Trophoblast cell (in vitro differentiated cells and primary cell): ENCODE data around the gene KCNMA1.

Experiments used
- DNase-seq, 2 donors: peaks; one replicate each; pipeline ENCODE4 v3.0.0-alpha.2; 2016
- H2AFZ ChIP-seq: 2 replicates; pipeline ENCODE4 v1.6.1; 2013; ENCODE audit warnings: low read length, moderate library complexity, mild to moderate bottlenecking; ENCODE audit not compliant: insufficient read depth, poor library complexity
- H2AK5ac ChIP-seq: 2 replicates; pipeline ENCODE4 v1.6.1; 2013; ENCODE audit warnings: mild to moderate bottlenecking, low read length
- H2BK120ac ChIP-seq: 2 replicates; pipeline ENCODE4 v1.6.1; 2013; ENCODE audit warnings: low read length, mild to moderate bottlenecking, moderate library complexity; ENCODE audit not compliant: insufficient read depth, poor library complexity
- H2BK12ac ChIP-seq: 2 replicates; pipeline ENCODE4 v1.6.1; 2013; ENCODE audit warnings: mild to moderate bottlenecking, low read length, moderate library complexity
- H2BK5ac ChIP-seq: 2 replicates; pipeline ENCODE4 v1.6.1; 2013; ENCODE audit warnings: low read length, low read depth, moderate library complexity, mild to moderate bottlenecking; ENCODE audit not compliant: poor library complexity
- H3K14ac ChIP-seq: 2 replicates; pipeline ENCODE4 v1.6.1; 2013; ENCODE audit warnings: mild to moderate bottlenecking, low read length
- H3K18ac ChIP-seq: 2 replicates; pipeline ENCODE4 v1.6.1; 2013; ENCODE audit warnings: mild to moderate bottlenecking, low read length
- H3K23ac ChIP-seq: 2 replicates; pipeline ENCODE4 v1.6.1; 2013; ENCODE audit warnings: low read length
- H3K27ac ChIP-seq: 2 replicates; pipeline ENCODE4 v1.5.1; 2013; ENCODE audit warnings: low read depth, mild to moderate bottlenecking, inconsistent platforms, low read length, moderate library complexity
- H3K27me3 ChIP-seq: 2 replicates; pipeline ENCODE4 v1.6.1; 2013; ENCODE audit warnings: inconsistent platforms, mild to moderate bottlenecking, low read length, moderate library complexity; ENCODE audit not compliant: insufficient read depth
- H3K36me3 ChIP-seq, 2 experiments: 1 replicate in 1 of 2; 2 replicates in 1 of 2; pipeline ENCODE4 v1.6.1; 2013; ENCODE audit warnings: low read length in 2 of 2, mild to moderate bottlenecking in 2 of 2, moderate library complexity in 1 of 2; ENCODE audit not compliant: insufficient read depth in 2 of 2, control insufficient read depth in 1 of 2
- H3K4ac ChIP-seq: 2 replicates; pipeline ENCODE4 v1.6.1; 2013; ENCODE audit warnings: low read depth, mild to moderate bottlenecking, low read length, moderate library complexity
- H3K4me1 ChIP-seq, 2 experiments: 1 replicate in 1 of 2; 2 replicates in 1 of 2; pipeline ENCODE4 v1.6.1; 2013; ENCODE audit warnings: low read length in 2 of 2, mild to moderate bottlenecking in 2 of 2, moderate library complexity in 1 of 2; ENCODE audit not compliant: insufficient read depth in 2 of 2, control insufficient read depth in 1 of 2
- H3K4me2 ChIP-seq: 2 replicates; pipeline ENCODE4 v1.6.1; 2013; ENCODE audit warnings: inconsistent platforms, mild to moderate bottlenecking, low read length, moderate library complexity
- H3K4me3 ChIP-seq: 2 replicates; pipeline ENCODE4 v1.5.1; 2013; ENCODE audit warnings: mild to moderate bottlenecking, low read depth, low read length, inconsistent platforms
- H3K79me1 ChIP-seq: one replicate; pipeline ENCODE4 v1.6.1; 2013; ENCODE audit warnings: low read length
- H3K79me2 ChIP-seq: 2 replicates; pipeline ENCODE4 v1.6.1; 2013; ENCODE audit warnings: low read length, mild to moderate bottlenecking; ENCODE audit not compliant: control insufficient read depth, insufficient read depth, poor library complexity
- H3K9ac ChIP-seq: 2 replicates; pipeline ENCODE4 v1.6.1; 2013; ENCODE audit warnings: mild to moderate bottlenecking, low read length
- H3K9me3 ChIP-seq: 2 replicates; pipeline ENCODE4 v1.6.1; 2013; ENCODE audit warnings: low read depth, mild to moderate bottlenecking, control low read depth, inconsistent platforms, low read length; ENCODE audit not compliant: insufficient read depth
- H4K12ac ChIP-seq: 2 replicates; pipeline ENCODE4 v1.6.1; 2013; ENCODE audit warnings: low read depth, mild to moderate bottlenecking, low read length, moderate library complexity
- H4K8ac ChIP-seq: 2 replicates; pipeline ENCODE4 v1.6.1; 2013; ENCODE audit warnings: low read depth, mild to moderate bottlenecking, low read length, moderate library complexity
- H4K91ac ChIP-seq: one replicate; pipeline ENCODE4 v1.6.1; 2013; ENCODE audit warnings: low read depth, mild to moderate bottlenecking, low read length, moderate library complexity
- WGBS: extraction: QIAGEN DNeasy Blood & Tissue Kit; methylation state at CpG from one replicate; pipeline ENCODE4 v1.1.7; 2013; ENCODE audit warnings: missing lambda C conversion rate; ENCODE audit not compliant: insufficient read length, insufficient coverage; ENCODE audit errors: extremely low coverage; 5-methylcytosine and 5-hydroxymethylcytosine counted together

The KCNMA1 gene

DNA sequence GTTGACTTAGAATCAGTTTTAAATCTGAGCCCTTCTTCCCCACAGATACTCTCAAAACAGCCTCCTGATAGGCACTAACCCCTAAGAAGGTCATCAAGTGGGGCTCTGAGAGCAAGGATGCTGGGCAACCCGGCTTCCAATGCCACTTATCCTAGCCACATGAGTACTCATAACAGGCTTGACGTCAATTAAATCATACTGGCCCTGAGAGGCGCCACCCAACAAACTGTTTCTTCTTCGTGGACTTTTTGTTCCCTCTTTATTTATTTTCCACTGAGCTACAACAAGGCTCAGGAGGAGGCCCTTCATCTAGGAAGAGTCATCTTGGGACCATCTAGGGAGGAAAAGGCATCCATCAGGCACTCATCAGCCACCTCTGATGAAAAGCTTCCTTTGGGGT, 255.9 kb downstream of the KCNMA1 start:
- peaks cover 9% of the 10 kb centered on the region in 2 experiments for H3K36me3 ChIP-seq
- H2BK12ac ChIP-seq: no peak overlapping the region
- no peak overlapping the region for H4K91ac ChIP-seq
- no peaks in the 10 kb centered on the region for H3K9me3 ChIP-seq
- H3K14ac ChIP-seq: no peak overlapping the region
- no peak overlapping the region for H4K8ac ChIP-seq
- no CpG with 5 or more reads among the region's 4 CpGs for WGBS
- no peaks in the 10 kb centered on the region for H3K27me3 ChIP-seq
- no peak for DNase-seq
- peaks cover 13 to 16% of the 10 kb centered on the region in 2 experiments for H3K4me1 ChIP-seq
- peaks cover 8% of the 10 kb centered on the region for H3K79me1 ChIP-seq
- no peak overlapping the region for H2BK5ac ChIP-seq
- no peak overlapping the region for H3K18ac ChIP-seq
- H3K4me3 ChIP-seq: no peak overlapping the region
- no peak overlapping the region for H3K4me2 ChIP-seq
- no peak overlapping the region for H3K9ac ChIP-seq
- H3K4ac ChIP-seq: no peak overlapping the region
- no peak overlapping the region for H2BK120ac ChIP-seq
- no peak overlapping the region for H3K23ac ChIP-seq
- no peak overlapping the region for H4K12ac ChIP-seq
- no peak overlapping the region for H2AK5ac ChIP-seq
- no peaks in the 10 kb centered on the region for H3K79me2 ChIP-seq
- no peak overlapping the region for H3K27ac ChIP-seq
- no peak overlapping the region for H2AFZ ChIP-seq

DNA sequence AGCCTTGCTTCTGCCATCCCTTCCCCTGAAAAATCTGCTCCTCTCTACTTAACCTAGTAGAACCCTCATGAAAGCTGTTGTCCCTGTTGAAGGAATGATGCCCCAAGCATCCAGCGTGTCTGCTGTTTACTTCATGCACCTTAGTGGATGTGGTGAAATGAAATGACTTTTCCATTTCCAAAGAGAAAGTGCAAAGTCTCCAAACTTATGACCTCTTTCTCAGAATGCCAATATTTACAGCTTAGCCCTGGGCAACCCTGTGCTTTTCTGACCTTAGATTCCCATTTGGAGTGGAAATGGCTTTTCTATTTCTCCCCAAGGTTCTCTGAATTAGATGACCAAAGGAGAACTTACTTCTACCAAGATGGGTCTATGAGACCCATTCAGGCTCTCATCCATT, 256.9 kb downstream of the KCNMA1 start:
- H2BK120ac ChIP-seq: no peak overlapping the region
- no peak overlapping the region for H3K23ac ChIP-seq

DNA sequence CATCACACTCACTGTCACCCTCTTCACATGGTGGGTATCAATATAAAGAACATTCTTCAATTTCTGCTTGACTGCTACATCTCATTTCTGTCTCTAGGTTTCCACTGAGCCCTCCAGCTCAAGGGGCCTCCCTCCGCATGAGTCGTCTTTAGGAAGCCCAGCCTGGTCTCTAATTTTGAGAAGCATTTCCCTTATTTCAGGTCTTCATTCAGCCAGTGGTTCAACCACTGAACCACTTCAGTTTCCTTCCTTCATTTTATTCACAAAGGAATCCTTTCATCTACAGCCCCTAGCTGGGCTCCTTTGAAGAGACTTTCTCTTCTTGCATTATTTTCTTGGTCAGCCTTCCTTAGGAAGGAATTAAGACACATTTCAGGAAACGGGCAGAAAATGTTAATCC, 257.4 kb downstream of the KCNMA1 start:
- H3K79me2 ChIP-seq: no peaks in the 10 kb centered on the region
- no peak overlapping the region for H3K14ac ChIP-seq
- peaks cover 13 to 20% of the 10 kb centered on the region in 2 experiments for H3K4me1 ChIP-seq
- peaks cover 9 to 15% of the 10 kb centered on the region in 2 experiments for H3K36me3 ChIP-seq
- no peak overlapping the region for H3K9ac ChIP-seq
- H3K4me3 ChIP-seq: no peak overlapping the region
- no peaks in the 10 kb centered on the region for H3K9me3 ChIP-seq
- no peak overlapping the region for H3K4ac ChIP-seq
- H3K4me2 ChIP-seq: no peak overlapping the region
- H3K79me1 ChIP-seq: peaks cover 8% of the 10 kb centered on the region
- H2AK5ac ChIP-seq: no peak overlapping the region
- no peaks in the 10 kb centered on the region for H3K27me3 ChIP-seq
- no peak for DNase-seq
- H4K91ac ChIP-seq: no peak overlapping the region
- H2AFZ ChIP-seq: no peak overlapping the region
- H3K27ac ChIP-seq: no peak overlapping the region
- no peak overlapping the region for H3K23ac ChIP-seq
- no peak overlapping the region for H4K12ac ChIP-seq
- no peak overlapping the region for H3K18ac ChIP-seq
- H2BK5ac ChIP-seq: no peak overlapping the region
- no peak overlapping the region for H2BK12ac ChIP-seq
- no peak overlapping the region for H2BK120ac ChIP-seq
- no peak overlapping the region for H4K8ac ChIP-seq
- WGBS: no CpG with 5 or more reads among the region's 3 CpGs

More for the DNA sequence above, 256.9 kb downstream of the KCNMA1 start:
- no peak overlapping the region for H3K9ac ChIP-seq
- H3K27me3 ChIP-seq: no peaks in the 10 kb centered on the region
- H3K4me3 ChIP-seq: no peak overlapping the region
- H3K4ac ChIP-seq: no peak overlapping the region
- H2BK12ac ChIP-seq: no peak overlapping the region
- H3K14ac ChIP-seq: no peak overlapping the region
- no peak overlapping the region for H2AFZ ChIP-seq
- no peak overlapping the region for H3K27ac ChIP-seq
- H3K18ac ChIP-seq: no peak overlapping the region
- H3K4me2 ChIP-seq: no peak overlapping the region
- H4K91ac ChIP-seq: no peak overlapping the region
- peaks cover 13 to 16% of the 10 kb centered on the region in 2 experiments for H3K4me1 ChIP-seq
- DNase-seq: no peak
- no peak overlapping the region for H2AK5ac ChIP-seq
- H4K12ac ChIP-seq: no peak overlapping the region
- WGBS: no CpG with 5 or more reads among the region's 1 CpG
- peaks cover 8% of the 10 kb centered on the region for H3K79me1 ChIP-seq
- H3K36me3 ChIP-seq: peaks cover 9 to 11% of the 10 kb centered on the region in 2 experiments
- H2BK5ac ChIP-seq: no peak overlapping the region
- H3K79me2 ChIP-seq: no peaks in the 10 kb centered on the region
- H3K9me3 ChIP-seq: no peaks in the 10 kb centered on the region
- no peak overlapping the region for H4K8ac ChIP-seq

DNA sequence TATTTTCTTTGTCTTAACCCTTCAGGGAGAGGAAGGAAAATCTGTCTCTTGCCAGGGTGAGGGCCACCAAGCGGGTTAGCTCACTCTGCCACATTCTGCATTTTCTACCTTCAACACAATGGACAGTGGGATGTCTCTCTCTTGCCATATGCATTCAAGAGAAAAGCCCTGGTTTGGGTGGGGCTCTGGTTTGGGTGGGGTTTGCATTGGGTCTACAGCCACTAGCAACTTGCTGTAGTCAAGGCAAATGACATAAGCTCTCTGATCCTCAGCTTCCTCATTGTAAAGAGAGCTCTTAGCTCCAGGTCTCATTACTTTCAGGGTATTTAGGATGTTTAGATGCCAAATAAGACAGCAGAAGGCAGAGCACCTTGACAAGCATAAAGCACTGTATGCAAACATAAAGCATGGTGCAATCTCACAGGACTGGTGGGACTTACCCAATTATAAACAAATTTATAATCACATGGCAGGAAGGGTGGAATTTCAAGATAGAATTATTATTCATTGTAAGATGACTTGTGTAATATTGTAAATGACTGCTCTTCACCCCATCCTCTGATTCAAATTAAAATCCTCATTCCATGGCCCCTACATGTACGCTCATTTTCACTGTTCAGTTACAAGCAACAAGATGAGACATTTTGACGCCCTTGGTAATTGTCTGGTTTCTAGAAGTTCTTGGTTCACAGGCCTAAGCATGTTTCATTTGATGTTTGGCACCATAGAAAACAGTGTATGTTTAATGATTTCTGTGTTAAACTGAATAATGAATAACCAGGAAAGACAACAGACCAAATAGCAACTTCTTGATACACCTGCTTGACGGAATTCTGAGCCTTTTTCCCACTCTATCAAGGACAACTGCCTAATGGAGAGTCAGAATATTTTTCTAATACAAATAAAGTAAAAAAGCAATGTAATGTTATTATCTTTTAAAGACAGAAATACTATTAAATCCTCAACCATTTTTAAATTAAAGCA, 258.9 kb downstream of the KCNMA1 start:
- no peaks in the 10 kb centered on the region for H3K27me3 ChIP-seq
- no peak overlapping the region for H2BK12ac ChIP-seq
- no peak overlapping the region for H2AFZ ChIP-seq
- no peak overlapping the region for H4K91ac ChIP-seq
- no peaks in the 10 kb centered on the region for H3K9me3 ChIP-seq
- no peak for DNase-seq
- peaks cover 13 to 20% of the 10 kb centered on the region in 2 experiments for H3K4me1 ChIP-seq
- H3K4me3 ChIP-seq: no peak overlapping the region
- no peaks in the 10 kb centered on the region for H3K79me2 ChIP-seq
- peaks cover 3 to 11% of the 10 kb centered on the region in 2 experiments for H3K36me3 ChIP-seq
- no peak overlapping the region for H3K9ac ChIP-seq
- WGBS: no CpG with 5 or more reads among the region's 4 CpGs
- no peak overlapping the region for H2BK120ac ChIP-seq
- H3K27ac ChIP-seq: no peak overlapping the region
- no peak overlapping the region for H2BK5ac ChIP-seq
- no peak overlapping the region for H4K12ac ChIP-seq
- no peak overlapping the region for H3K23ac ChIP-seq
- no peak overlapping the region for H3K14ac ChIP-seq
- peaks cover 8% of the 10 kb centered on the region for H3K79me1 ChIP-seq
- no peak overlapping the region for H2AK5ac ChIP-seq
- H3K4me2 ChIP-seq: no peak overlapping the region
- no peak overlapping the region for H3K4ac ChIP-seq
- no peak overlapping the region for H3K18ac ChIP-seq
- H4K8ac ChIP-seq: no peak overlapping the region
